B cell (primary cell): ENCODE data around the gene BCL11A. TPM values are rescaled to one million over a fixed set of nuclear protein-coding genes. Genes with fewer than 3 reads are reported as not detected.

ENCODE experiments used
- ATAC-seq: fragments of 200-7000 bp; cut with Tn5 transposase; one replicate; pipeline ENCODE4 v1.10.0; 2021; ENCODE audit warnings: low read depth, mild to moderate bottlenecking, moderate number of reproducible peaks, moderate library complexity
- CTCF ChIA-PET: fragments of 350-600 bp; sonication (Branson Sonifier 250); formaldehyde crosslinking; loops from one replicate; lab custom pipeline; 2021; ENCODE audit warnings: antibody characterized with exemption, inconsistent platforms; lab: Charles Lee
- POLR2A ChIA-PET: fragments of 350-600 bp; sonication (Branson Sonifier 250); formaldehyde crosslinking; loops from one replicate; lab custom pipeline; 2021; ENCODE audit warnings: antibody characterized with exemption; lab: Charles Lee
- DNase-seq: peaks from one replicate; pipeline ENCODE4 v3.0.0; 2013
- H2AFZ ChIP-seq: 2 replicates; pipeline ENCODE4 v1.6.1; 2012; ENCODE audit warnings: mild to moderate bottlenecking, low read depth, low read length; ENCODE audit not compliant: insufficient read depth, poor library complexity, severe bottlenecking
- H3K27ac ChIP-seq, 2 donors: 1 replicate in 1 of 2; 2 replicates in 1 of 2; pipeline ENCODE4 v1.5.1; 2012 to 2013; ENCODE audit warnings: low read length in 2 of 2, mild to moderate bottlenecking in 2 of 2, moderate library complexity in 1 of 2
- H3K27me3 ChIP-seq, 4 experiments: fragments of 200-600 bp in 1 of 4; sonication (generic) in 1 of 4; replicated peaks in 1 of 4; 1 replicate in 2 of 4; 2 replicates in 2 of 4; pipeline versions ENCODE4 v1.6.1 to v1.7.0; 2013 to 2016; ENCODE audit warnings: low read length in 3 of 4, mild to moderate bottlenecking in 2 of 4, mixed read lengths in 1 of 4, moderate library complexity in 1 of 4; ENCODE audit not compliant: insufficient read depth in 4 of 4, control insufficient read depth in 3 of 4; ENCODE audit errors: control extremely low read depth in 1 of 4
- H3K36me3 ChIP-seq, 2 experiments: replicated peaks in 1 of 2; 1 replicate in 1 of 2; 2 replicates in 1 of 2; pipeline versions ENCODE4 v1.6.1 to v1.7.1; 2013; ENCODE audit warnings: low read length in 1 of 2; ENCODE audit not compliant: insufficient read depth in 2 of 2, control insufficient read depth in 1 of 2; ENCODE audit errors: control extremely low read depth in 1 of 2, extremely low read depth in 1 of 2
- H3K4me1 ChIP-seq, 2 donors: fragments of 200-600 bp in 1 of 2; sonication (generic) in 1 of 2; 1 replicate in 1 of 2; 2 replicates in 1 of 2; pipeline versions ENCODE4 v1.5.1 to v1.6.1; 2013 to 2017; ENCODE audit warnings: low read length in 2 of 2; ENCODE audit not compliant: control insufficient read depth in 2 of 2, insufficient read depth in 2 of 2
- H3K4me2 ChIP-seq: replicated peaks from 2 replicates; pipeline ENCODE3; 2012; ENCODE audit warnings: mild to moderate bottlenecking, low read depth, low read length; ENCODE audit not compliant: poor library complexity, severe bottlenecking
- H3K4me3 ChIP-seq, 5 experiments: fragments of 200-600 bp in 1 of 5; sonication (generic) in 1 of 5; 1 replicate in 3 of 5; 2 replicates in 2 of 5; pipeline versions ENCODE4 v1.5.1 to v1.7.0; 2011 to 2016; ENCODE audit warnings: low read length in 4 of 5, mild to moderate bottlenecking in 4 of 5, low read depth in 2 of 5, control low read depth in 1 of 5, moderate library complexity in 1 of 5; ENCODE audit not compliant: insufficient read depth in 1 of 5; ENCODE audit errors: control extremely low read depth in 1 of 5, extremely low read depth in 1 of 5
- H3K79me2 ChIP-seq: fragments of 200-600 bp; sonication (generic); one replicate; pipeline ENCODE4 v1.6.0; 2016; ENCODE audit warnings: low read length; ENCODE audit not compliant: control insufficient read depth, insufficient read depth
- H3K9ac ChIP-seq: fragments of 200-600 bp; sonication (generic); 2 replicates; pipeline ENCODE4 v1.6.1; 2017; ENCODE audit warnings: mild to moderate bottlenecking, low read length, moderate library complexity
- H3K9me3 ChIP-seq, 3 donors: one replicate each; pipeline versions ENCODE4 v1.6.1 to v1.7.1; 2013; ENCODE audit warnings: low read length in 2 of 3; ENCODE audit not compliant: control insufficient read depth in 2 of 3, insufficient read depth in 1 of 3; ENCODE audit errors: control extremely low read depth in 1 of 3
- H4K20me1 ChIP-seq: 2 replicates; pipeline ENCODE4 v1.6.0; 2012; ENCODE audit warnings: mild to moderate bottlenecking, low read length; ENCODE audit not compliant: insufficient read depth, control insufficient read depth, poor library complexity, severe bottlenecking
- H3K27ac Mint-ChIP-seq: one replicate; pipeline ENCODE4 v1.8.0; 2021; ENCODE audit warnings: mixed read lengths
- H3K27me3 Mint-ChIP-seq: one replicate; pipeline ENCODE4 v1.8.0; 2021; ENCODE audit warnings: mixed read lengths
- H3K4me1 Mint-ChIP-seq: one replicate; pipeline ENCODE4 v1.8.0; 2021; ENCODE audit warnings: mixed read lengths
- H3K4me3 Mint-ChIP-seq: one replicate; pipeline ENCODE4 v1.8.0; 2021; ENCODE audit warnings: mixed read lengths
- H3K9me3 Mint-ChIP-seq: one replicate; pipeline ENCODE4 v1.8.0; 2022; ENCODE audit warnings: mixed read lengths; ENCODE audit not compliant: insufficient read depth
- CTCF ChIP-seq: fragments of 200-600 bp; IDR thresholded peaks from one replicate; pipeline ENCODE4 v1.8.0; 2022; ENCODE audit warnings: antibody characterized with exemption, mild to moderate bottlenecking
- EZH2 ChIP-seq: IDR thresholded peaks from 2 replicates; pipeline ENCODE4 v1.6.1; 2012; ENCODE audit warnings: borderline replicate concordance, low read depth, mild to moderate bottlenecking, moderate library complexity, low read length; ENCODE audit not compliant: insufficient read depth, poor library complexity, severe bottlenecking
- WGBS: methylation state at CpG from one replicate; pipeline ENCODE4 v1.1.5; 2013; ENCODE audit warnings: missing lambda C conversion rate; ENCODE audit not compliant: insufficient coverage; 5-methylcytosine and 5-hydroxymethylcytosine counted together
- intact Hi-C: fragments of 100-400 bp; cut with micrococcal nuclease; formaldehyde crosslinking; loops from one replicate; pipeline ENCODE4 v1.10.0; 2022
- polyA plus RNA-seq: library from polyadenylated mRNA; depleted of rRNA; stranded (reverse); fragments of >200 nt; gene quantifications from 2 replicates; pipeline ENCODE4 v1.2.3, GENCODE V29; 2012
- total RNA-seq, 2 donors: library from RNA; stranded (reverse); fragments of 120-200 nt in 1 of 2; gene quantifications; 1 replicate in 1 of 2; 2 replicates in 1 of 2; pipeline versions ENCODE4 v1.2.3 to v1.2.4, GENCODE V29; 2013 to 2022

BCL11A gene
- total and polyA plus RNA-seq, 2 donors (not counting 1 experiment from before 2014, with no cell fraction given) = 81.8 to 383 TPM

DNA sequence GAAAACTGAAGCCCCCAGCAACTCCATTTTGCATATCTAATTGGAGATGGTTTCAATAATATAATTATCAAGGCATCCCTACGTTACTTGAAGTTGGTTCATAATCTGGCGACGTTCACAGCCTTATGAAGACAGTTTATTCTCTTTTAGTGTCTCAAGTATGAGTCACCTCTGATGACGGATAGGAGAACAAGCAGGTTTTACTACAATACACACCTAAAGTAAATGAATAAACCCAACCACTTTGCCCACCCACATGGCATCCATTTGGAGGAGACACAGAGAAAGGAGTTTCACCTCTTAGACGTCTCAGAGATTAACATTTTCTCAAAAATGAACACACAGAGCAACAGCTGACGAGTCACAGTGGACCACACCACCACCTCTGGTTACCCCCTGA is 40.8 kb downstream of the BCL11A start:
- TF ChIP-seq EZH2 (no peak), CTCF (no peak)
- no peaks in the 10 kb centered on the region for H3K9me3 Mint-ChIP-seq
- H3K9me3 ChIP-seq = no peaks in the 10 kb centered on the region
- H3K4me3 ChIP-seq = no peak overlapping the region
- intact Hi-C loops = no loop called here
- peaks cover 3 to 91% of the 10 kb centered on the region in 2 experiments for H3K36me3 ChIP-seq
- peaks cover 100% of the 10 kb centered on the region for H3K79me2 ChIP-seq
- H3K4me2 ChIP-seq = peak overlapping the region; percentile 52
- H3K27me3 ChIP-seq = no peaks in the 10 kb centered on the region
- peaks cover 98 to 100% of the 10 kb centered on the region in 2 donors for H3K4me1 ChIP-seq
- peak overlapping the region; percentile 13 for H3K9ac ChIP-seq
- CTCF ChIA-PET = interaction anchor here (0.6 to 2.0 kb wide), 9 partner anchors 9 to 73 kb away, joined by 3 to 9 read pairs (median 4); no protein-coding TSS in a partner anchor
- peak overlapping the region; percentile 66 for H3K4me3 Mint-ChIP-seq
- no peak for ATAC-seq
- H3K27ac Mint-ChIP-seq = peak overlapping the region; percentile 93
- H3K27ac ChIP-seq = peak overlapping the region; percentile 48 to 85
- no peak for DNase-seq
- no CpG with 5 or more reads among the region's 6 CpGs for WGBS
- H3K4me1 Mint-ChIP-seq = peaks cover 96% of the 10 kb centered on the region
- POLR2A ChIA-PET = interaction anchor here (1.9 kb wide), 1 partner anchor 161 kb away, joined by 4 read pairs; no protein-coding TSS in a partner anchor
- no peaks in the 10 kb centered on the region for H3K27me3 Mint-ChIP-seq
- no peak overlapping the region for H2AFZ ChIP-seq
- peaks cover 97% of the 10 kb centered on the region for H4K20me1 ChIP-seq

GRCh38 chr2:60512062-60512622 is 41.3 kb downstream of the BCL11A start:
- Mint-ChIP-seq H3K27me3 (no peaks in the 10 kb centered on the region), H3K4me1 (peaks cover 96% of the 10 kb centered on the region), H3K4me3 (peak overlapping the region; percentile 66), H3K9me3 (no peaks in the 10 kb centered on the region), H3K27ac (peak overlapping the region; percentile 93)
- Histone ChIP-seq H4K20me1 (peaks cover 96% of the 10 kb centered on the region), H3K9ac (peak overlapping the region; percentile 13), H3K27me3 (no peaks in the 10 kb centered on the region), H2AFZ (no peak overlapping the region), H3K4me2 (peak overlapping the region; percentile 52), H3K9me3 (no peaks in the 10 kb centered on the region), H3K36me3 (peaks cover 3 to 89% of the 10 kb centered on the region in 2 experiments), H3K27ac (peak overlapping the region; percentile 48 to 85), H3K4me1 (peaks cover 97 to 99% of the 10 kb centered on the region in 2 donors), H3K79me2 (peaks cover 99% of the 10 kb centered on the region), H3K4me3 (no peak overlapping the region)
- POLR2A ChIA-PET = interaction anchor here (1.9 kb wide), 1 partner anchor 160 kb away, joined by 4 read pairs; no protein-coding TSS in a partner anchor
- peak; percentile 57 for DNase-seq
- intact Hi-C loops = no loop called here
- TF ChIP-seq EZH2 (no peak), CTCF (no peak)
- CTCF ChIA-PET = interaction anchor here (0.6 to 2.2 kb wide), 11 partner anchors 10 to 156 kb away, joined by 3 to 9 read pairs (median 4); no protein-coding TSS in a partner anchor
- ATAC-seq = peak; percentile 48
- WGBS = 81% methylated on average over 3 of the region's 4 CpGs
